HG03432 (cell line): ENCODE measurements around the gene PROC.

ENCODE experiments used
- ATAC-seq: cut with Tn5 transposase; IDR thresholded peaks from one replicate; pipeline ENCODE4 v1.9.1; 2021; ENCODE audit warnings: mild to moderate bottlenecking, moderate library complexity; ENCODE audit not compliant: unreplicated experiment

The PROC gene

DNA sequence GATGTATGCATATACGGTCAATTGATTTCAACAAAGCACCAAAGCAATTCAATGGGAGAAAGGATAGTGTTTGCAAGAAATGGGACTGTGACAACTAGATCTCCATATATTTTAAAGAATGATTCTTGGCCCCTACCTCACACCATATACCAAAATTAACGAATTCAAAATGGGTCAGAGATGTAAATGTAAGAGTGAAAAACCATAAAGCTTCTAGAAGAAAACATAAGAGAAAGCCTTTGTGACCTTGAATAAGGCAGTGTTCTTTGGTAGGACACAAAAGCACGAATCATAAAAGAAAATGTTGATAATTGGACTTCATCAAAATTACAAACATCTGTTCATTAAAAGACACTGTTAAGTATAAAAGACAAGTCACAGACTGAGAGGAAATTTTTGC lies 5.0 kb upstream of the PROC start:
- ATAC-seq = no peak

DNA sequence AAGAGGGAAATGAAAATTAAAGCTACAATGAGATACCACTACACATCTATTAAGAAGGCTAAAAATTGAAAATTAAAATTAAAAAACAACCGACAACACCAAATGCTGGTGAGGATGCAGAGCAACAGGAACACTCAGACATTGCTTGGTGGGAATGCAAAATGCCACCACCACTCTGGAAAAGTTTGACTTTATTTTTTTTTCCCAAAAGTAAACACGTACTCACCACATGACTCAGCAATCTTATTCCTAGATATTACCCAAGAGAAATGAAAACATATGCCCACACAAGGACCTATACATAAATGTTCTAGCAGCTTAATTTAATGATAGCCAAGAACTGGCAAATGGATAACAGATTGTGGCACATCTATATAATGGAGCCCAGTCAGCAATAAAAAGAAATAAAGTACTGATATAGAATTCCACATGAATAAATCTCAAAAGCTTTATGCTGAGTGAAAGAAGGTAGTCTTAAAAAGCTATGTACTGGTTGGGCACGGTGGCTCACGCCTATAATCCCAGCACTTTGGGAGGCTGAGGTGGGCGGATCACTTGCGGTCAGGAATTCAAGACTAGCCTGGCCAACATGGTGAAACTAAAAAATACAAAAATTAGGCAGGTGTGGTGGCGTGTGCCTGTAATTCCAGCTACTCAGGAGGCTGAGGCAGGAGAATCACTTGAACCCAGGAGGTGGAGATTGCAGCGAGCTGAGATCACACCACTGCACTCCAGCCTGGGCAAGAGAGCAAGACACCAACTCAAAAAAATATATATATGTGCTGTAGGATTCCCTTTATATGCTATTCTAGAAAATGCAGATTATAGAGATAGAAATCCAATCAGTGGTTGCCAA lies 4.2 kb upstream of the PROC start:
- ATAC-seq = no peak

- ATAC-seq = no peak
These were observed 3.3 kb upstream of the PROC start for GRCh38 chr2:127414638-127415592.

DNA sequence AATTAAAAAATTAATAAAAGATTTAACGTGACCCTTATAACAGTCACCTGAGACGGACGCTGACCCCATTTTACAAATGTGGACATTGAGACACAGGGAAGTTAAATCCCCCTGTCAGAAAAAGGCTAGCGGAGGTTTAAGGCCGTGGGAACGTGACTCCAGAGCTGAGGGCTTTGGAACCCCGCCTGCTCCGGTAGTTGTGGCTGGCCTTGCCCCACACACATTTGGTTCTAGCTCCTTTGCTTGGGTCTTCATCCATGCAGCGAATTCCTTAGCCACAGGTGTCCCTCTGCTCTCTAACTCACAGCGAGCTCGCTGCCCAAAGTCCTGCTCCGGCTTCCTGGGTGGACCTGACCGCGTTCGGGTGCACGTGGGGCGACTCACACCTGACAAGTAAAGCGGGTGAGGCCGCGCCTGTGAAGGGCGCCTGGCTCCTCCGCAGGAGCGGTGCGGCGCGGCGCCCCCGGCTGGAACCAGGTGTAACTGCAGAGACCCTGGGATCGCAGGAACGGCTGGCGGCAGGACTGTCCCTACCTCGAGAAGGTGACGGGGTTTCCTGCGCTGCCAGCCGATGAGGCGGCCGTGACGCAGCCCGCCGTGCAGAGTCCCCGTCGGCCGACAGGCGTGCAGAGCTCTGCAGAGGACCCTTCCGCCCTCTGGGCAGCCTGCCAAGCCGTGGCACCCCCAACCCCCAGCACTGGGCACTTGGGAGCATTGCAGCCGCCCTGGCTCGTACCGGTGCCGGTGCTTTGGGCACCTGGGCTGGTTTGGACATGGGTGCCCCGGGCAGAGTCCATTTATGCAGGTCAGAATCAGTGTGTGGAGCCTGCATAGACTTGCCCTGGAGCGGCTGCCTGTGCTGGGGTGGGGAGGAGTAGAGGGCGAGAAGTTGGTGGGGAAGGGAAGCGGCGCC lies 2.4 kb upstream of the PROC start:
- peak; percentile 81 for ATAC-seq

GRCh38 chr2:127416506-127417001 lies 1.7 kb upstream of the PROC start:
- peak; percentile 3 for ATAC-seq

GRCh38 chr2:127417406-127417805 lies 821 bp upstream of the PROC start:
- no peak for ATAC-seq

GRCh38 chr2:127419112-127419430 lies 844 bp downstream of the PROC start:
- ATAC-seq = no peak

- no peak for ATAC-seq
These were observed 1.3 kb downstream of the PROC start for GRCh38 chr2:127419448-127420038.

DNA sequence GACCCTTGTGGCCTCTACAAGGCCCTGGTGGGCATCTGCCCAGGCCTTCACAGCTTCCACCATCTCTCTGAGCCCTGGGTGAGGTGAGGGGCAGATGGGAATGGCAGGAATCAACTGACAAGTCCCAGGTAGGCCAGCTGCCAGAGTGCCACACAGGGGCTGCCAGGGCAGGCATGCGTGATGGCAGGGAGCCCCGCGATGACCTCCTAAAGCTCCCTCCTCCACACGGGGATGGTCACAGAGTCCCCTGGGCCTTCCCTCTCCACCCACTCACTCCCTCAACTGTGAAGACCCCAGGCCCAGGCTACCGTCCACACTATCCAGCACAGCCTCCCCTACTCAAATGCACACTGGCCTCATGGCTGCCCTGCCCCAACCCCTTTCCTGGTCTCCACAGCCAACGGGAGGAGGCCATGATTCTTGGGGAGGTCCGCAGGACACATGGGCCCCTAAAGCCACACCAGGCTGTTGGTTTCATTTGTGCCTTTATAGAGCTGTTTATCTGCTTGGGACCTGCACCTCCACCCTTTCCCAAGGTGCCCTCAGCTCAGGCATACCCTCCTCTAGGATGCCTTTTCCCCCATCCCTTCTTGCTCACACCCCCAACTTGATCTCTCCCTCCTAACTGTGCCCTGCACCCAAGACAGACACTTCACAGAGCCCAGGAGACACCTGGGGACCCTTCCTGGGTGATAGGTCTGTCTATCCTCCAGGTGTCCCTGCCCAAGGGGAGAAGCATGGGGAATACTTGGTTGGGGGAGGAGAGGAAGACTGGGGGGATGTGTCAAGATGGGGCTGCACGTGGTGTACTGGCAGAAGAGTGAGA lies 2.0 kb downstream of the PROC start:
- ATAC-seq = no peak

DNA sequence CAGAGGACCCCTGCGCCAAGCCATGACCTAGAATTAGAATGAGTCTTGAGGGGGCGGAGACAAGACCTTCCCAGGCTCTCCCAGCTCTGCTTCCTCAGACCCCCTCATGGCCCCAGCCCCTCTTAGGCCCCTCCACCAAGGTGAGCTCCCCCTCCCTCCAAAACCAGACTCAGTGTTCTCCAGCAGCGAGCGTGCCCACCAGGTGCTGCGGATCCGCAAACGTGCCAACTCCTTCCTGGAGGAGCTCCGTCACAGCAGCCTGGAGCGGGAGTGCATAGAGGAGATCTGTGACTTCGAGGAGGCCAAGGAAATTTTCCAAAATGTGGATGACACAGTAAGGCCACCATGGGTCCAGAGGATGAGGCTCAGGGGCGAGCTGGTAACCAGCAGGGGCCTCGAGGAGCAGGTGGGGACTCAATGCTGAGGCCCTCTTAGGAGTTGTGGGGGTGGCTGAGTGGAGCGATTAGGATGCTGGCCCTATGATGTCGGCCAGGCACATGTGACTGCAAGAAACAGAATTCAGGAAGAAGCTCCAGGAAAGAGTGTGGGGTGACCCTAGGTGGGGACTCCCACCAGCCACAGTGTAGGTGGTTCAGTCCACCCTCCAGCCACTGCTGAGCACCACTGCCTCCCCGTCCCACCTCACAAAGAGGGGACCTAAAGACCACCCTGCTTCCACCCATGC lies 3.0 kb downstream of the PROC start:
- no peak for ATAC-seq

DNA sequence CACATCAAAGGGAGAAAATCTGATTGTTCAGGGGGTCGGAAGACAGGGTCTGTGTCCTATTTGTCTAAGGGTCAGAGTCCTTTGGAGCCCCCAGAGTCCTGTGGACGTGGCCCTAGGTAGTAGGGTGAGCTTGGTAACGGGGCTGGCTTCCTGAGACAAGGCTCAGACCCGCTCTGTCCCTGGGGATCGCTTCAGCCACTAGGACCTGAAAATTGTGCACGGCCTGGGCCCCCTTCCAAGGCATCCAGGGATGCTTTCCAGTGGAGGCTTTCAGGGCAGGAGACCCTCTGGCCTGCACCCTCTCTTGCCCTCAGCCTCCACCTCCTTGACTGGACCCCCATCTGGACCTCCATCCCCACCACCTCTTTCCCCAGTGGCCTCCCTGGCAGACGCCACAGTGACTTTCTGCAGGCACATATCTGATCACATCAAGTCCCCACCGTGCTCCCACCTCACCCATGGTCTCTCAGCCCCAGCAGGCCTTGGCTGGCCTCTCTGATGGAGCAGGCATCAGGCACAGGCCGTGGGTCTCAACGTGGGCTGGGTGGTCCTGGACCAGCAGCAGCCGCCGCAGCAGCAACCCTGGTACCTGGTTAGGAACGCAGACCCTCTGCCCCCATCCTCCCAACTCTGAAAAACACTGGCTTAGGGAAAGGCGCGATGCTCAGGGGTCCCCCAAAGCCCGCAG lies 3.8 kb downstream of the PROC start:
- no peak for ATAC-seq

DNA sequence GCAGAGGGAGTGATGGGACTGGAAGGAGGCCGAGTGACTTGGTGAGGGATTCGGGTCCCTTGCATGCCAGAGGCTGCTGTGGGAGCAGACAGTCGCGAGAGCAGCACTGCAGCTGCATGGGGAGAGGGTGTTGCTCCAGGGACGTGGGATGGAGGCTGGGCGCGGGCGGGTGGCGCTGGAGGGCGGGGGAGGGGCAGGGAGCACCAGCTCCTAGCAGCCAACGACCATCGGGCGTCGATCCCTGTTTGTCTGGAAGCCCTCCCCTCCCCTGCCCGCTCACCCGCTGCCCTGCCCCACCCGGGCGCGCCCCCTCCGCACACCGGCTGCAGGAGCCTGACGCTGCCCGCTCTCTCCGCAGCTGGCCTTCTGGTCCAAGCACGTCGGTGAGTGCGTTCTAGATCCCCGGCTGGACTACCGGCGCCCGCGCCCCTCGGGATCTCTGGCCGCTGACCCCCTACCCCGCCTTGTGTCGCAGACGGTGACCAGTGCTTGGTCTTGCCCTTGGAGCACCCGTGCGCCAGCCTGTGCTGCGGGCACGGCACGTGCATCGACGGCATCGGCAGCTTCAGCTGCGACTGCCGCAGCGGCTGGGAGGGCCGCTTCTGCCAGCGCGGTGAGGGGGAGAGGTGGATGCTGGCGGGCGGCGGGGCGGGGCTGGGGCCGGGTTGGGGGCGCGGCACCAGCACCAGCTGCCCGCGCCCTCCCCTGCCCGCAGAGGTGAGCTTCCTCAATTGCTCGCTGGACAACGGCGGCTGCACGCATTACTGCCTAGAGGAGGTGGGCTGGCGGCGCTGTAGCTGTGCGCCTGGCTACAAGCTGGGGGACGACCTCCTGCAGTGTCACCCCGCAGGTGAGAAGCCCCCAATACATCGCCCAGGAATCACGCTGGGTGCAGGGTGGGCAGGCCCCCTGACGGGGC lies 4.6 kb downstream of the PROC start:
- ATAC-seq = no peak

GRCh38 chr2:127423478-127423843 lies 5.2 kb downstream of the PROC start:
- no peak for ATAC-seq

GRCh38 chr2:127423880-127424279 lies 5.7 kb downstream of the PROC start:
- no peak for ATAC-seq

DNA sequence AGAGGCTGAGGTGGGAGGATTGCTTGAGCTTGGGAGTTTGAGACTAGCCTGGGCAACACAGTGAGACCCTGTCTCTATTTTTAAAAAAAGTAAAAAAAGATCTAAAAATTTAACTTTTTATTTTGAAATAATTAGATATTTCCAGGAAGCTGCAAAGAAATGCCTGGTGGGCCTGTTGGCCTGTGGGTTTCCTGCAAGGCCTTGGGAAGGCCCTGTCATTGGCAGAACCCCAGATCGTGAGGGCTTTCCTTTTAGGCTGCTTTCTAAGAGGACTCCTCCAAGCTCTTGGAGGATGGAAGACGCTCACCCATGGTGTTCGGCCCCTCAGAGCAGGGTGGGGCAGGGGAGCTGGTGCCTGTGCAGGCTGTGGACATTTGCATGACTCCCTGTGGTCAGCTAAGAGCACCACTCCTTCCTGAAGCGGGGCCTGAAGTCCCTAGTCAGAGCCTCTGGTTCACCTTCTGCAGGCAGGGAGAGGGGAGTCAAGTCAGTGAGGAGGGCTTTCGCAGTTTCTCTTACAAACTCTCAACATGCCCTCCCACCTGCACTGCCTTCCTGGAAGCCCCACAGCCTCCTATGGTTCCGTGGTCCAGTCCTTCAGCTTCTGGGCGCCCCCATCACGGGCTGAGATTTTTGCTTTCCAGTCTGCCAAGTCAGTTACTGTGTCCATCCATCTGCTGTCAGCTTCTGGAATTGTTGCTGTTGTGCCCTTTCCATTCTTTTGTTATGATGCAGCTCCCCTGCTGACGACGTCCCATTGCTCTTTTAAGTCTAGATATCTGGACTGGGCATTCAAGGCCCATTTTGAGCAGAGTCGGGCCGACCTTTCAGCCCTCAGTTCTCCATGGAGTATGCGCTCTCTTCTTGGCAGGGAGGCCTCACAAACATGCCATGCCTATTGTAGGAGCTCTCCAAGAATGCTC lies 6.6 kb downstream of the PROC start:
- no peak for ATAC-seq
